Left lobe of liver (tissue), 2 donors: ENCODE measurements around the gene HPS1. TPM values are rescaled to one million over a fixed set of nuclear protein-coding genes. Genes with fewer than 3 reads are reported as not detected.

Experiments
- ATAC-seq: fragments of 200-7000 bp; cut with Tn5 transposase; one replicate; pipeline ENCODE4 v1.9.1; 2020; ENCODE audit warnings: mild to moderate bottlenecking, moderate library complexity
- DNase-seq: peaks from one replicate; pipeline ENCODE4 v3.0.0-alpha.2; 2020; ENCODE audit warnings: low spot score
- total RNA-seq: library from RNA; stranded (reverse); gene quantifications from one replicate; pipeline ENCODE4 v1.2.1, GENCODE V29; 2021
- donor health status: DM: no; HTN: no; CAD: no; lungs with moderate emphysema.
- donor health status: DM: no; HTN: yes; CAD: no.

The HPS1 gene
- total RNA-seq, 1 donor from 2014 or later: 26.0 TPM

- ATAC-seq: no peak
- no peak for DNase-seq
These were observed 73.3 kb downstream of the HPS1 start for GRCh38 chr10:98373260-98374040.

DNA sequence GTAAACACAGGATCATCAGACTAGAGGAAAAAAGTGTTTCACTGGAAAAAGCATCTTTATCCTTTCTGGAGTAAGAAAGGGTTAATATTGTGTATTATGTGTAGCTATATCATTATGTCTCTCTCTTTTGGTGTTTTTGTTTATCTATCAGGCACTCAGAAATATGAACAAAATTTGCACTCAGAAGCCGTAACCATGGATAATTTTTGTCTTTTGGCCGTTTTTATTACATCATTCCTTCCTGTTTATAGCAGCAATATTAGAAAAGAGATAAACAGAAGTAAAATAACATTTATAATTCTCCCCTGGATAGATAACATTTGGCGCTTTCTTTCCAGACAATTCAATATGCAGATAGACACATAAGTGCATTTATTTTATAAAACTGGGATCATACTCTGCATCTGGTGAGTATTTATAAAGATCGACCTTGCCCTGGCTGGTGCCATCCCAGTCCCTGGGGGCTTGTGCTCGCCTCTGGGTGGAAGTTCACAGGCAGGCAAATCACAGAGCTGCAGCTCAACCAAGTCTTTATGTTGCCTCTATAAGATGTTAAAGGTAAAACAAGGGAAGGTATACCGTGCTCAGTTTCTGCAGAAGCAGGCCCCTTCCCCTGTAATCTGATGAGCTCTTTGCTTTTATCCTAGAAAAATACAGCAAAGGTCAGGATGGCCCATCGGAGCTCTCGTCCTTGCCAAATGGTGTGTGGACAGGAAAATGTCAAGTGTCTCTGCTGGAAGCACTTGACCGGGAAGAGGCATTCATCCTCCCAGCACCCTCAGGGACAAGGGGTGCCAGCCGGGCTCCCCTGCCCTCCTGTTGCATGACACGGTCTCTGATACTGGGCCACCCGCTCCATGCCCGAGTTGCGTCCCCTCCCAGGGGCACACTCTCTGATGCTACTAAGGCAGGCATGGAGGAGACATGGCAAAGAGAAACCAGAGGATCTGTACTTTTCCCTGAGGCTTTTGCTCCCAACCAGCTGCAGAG is 75.6 kb downstream of the HPS1 start:
- ATAC-seq (no peak), DNase-seq (no peak)

GRCh38 chr10:98369801-98370200 is 76.9 kb downstream of the HPS1 start:
- ATAC-seq (no peak), DNase-seq (no peak)

DNA sequence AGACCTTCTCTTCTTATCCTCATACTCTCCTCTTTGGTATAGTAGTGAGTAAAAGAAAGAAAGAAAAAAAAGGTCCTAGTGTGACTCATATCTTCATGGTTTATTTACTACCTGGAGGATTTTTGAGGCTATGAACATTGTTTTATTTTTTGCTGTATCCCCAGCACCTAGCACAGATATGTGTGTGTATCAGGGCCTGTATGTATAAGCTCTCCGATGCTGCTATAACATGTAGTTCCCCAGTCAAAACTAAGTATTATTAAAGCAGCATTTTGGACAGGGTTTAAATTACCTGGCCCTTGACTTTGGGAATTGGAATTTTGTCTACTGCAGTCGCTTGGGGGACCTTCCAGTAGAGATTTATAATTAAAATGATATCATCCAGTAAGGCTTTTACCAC is 78.1 kb downstream of the HPS1 start:
- no peak for ATAC-seq
- no peak for DNase-seq

GRCh38 chr10:98367604-98368451 is 78.9 kb downstream of the HPS1 start:
- no peak for DNase-seq
- no peak for ATAC-seq

Other genes with a start within 250 kb of the HPS1 start
- gene LOXL4, start 178.7 kb downstream of the HPS1 start, total RNA-seq: 0.55 TPM
- gene PYROXD2, start 31.8 kb downstream of the HPS1 start, total RNA-seq: 5.4 TPM